GM21737 (cell line): ENCODE results near the gene UBXN10.

Experiments
- ATAC-seq: cut with Tn5 transposase; IDR thresholded peaks from one replicate; pipeline ENCODE4 v1.9.1; 2021; ENCODE audit warnings: mild to moderate bottlenecking, moderate library complexity; ENCODE audit not compliant: unreplicated experiment

The UBXN10 gene

GRCh38 chr1:20185834-20186782 lies at the start of gene UBXN10, which contains the start of gene PLA2G2C:
Gene UBXN10, plus strand, starts transcription at chr1:20186096. Its CDS starts 4,466 bp downstream, at chr1:20190562.
Gene PLA2G2C, minus strand, starts transcription at chr1:20186518. Its CDS starts 9,155 bp downstream, at chr1:20177363.
- ATAC-seq: no peak

- no peak for ATAC-seq
Measured at GRCh38 chr1:20136249-20136648, 49.6 kb upstream of the UBXN10 start.

- no peak for ATAC-seq
Measured at GRCh38 chr1:20137055-20137454, 48.8 kb upstream of the UBXN10 start.

- ATAC-seq: no peak
Measured at GRCh38 chr1:20137604-20138003, 48.3 kb upstream of the UBXN10 start.

GRCh38 chr1:20138346-20138745 lies 47.5 kb upstream of the UBXN10 start:
- no peak for ATAC-seq

- no peak for ATAC-seq
Measured at GRCh38 chr1:20138961-20139550, 46.8 kb upstream of the UBXN10 start, which contains the start of gene PLA2G2F. Gene PLA2G2F, plus strand, starts transcription at chr1:20139323. Its CDS starts 105 bp downstream, at chr1:20139428.

GRCh38 chr1:20139776-20140612 lies 45.9 kb upstream of the UBXN10 start:
- ATAC-seq: no peak

GRCh38 chr1:20141001-20141400 lies 44.9 kb upstream of the UBXN10 start:
- no peak for ATAC-seq

- no peak for ATAC-seq
Measured at GRCh38 chr1:20141466-20141865, 44.4 kb upstream of the UBXN10 start.

- ATAC-seq: no peak
Measured at GRCh38 chr1:20142001-20142710, 43.7 kb upstream of the UBXN10 start.

GRCh38 chr1:20143318-20143717 lies 42.6 kb upstream of the UBXN10 start:
- no peak for ATAC-seq

GRCh38 chr1:20143734-20144565 lies 41.9 kb upstream of the UBXN10 start:
- ATAC-seq: no peak

GRCh38 chr1:20147846-20148570 lies 37.9 kb upstream of the UBXN10 start:
- ATAC-seq: no peak

- ATAC-seq: no peak
Measured at GRCh38 chr1:20148571-20149500, 37.1 kb upstream of the UBXN10 start.

- ATAC-seq: no peak
Measured at GRCh38 chr1:20149601-20150325, 36.1 kb upstream of the UBXN10 start.

- no peak for ATAC-seq
Measured at GRCh38 chr1:20150326-20150705, 35.6 kb upstream of the UBXN10 start.

GRCh38 chr1:20150969-20151368 lies 34.9 kb upstream of the UBXN10 start:
- no peak for ATAC-seq
